Smooth muscle cell (in vitro differentiated cells): ENCODE data around the gene HDAC4. TPM values are rescaled to one million over a fixed set of nuclear protein-coding genes. Genes with fewer than 3 reads are reported as not detected.

Experiments used
- DNase-seq: peaks from one replicate; lab custom pipeline; 2025; ENCODE audit not compliant: unreplicated experiment; lab: John Stamatoyannopoulos, UW
- H2AFZ ChIP-seq: fragments of 200-600 bp; sonication (generic); 2 replicates; pipeline ENCODE4 v1.6.0; 2016; ENCODE audit warnings: antibody characterized with exemption, low read depth, mild to moderate bottlenecking
- H3F3A ChIP-seq: fragments of 200-600 bp; sonication (generic); 2 replicates; pipeline ENCODE4 v1.6.0; 2017; ENCODE audit warnings: antibody characterized with exemption, low read depth
- H3K27ac ChIP-seq: fragments of 200-600 bp; sonication (generic); 2 replicates; pipeline ENCODE4 v1.5.1; 2016; ENCODE audit warnings: low read depth, mild to moderate bottlenecking
- H3K27me3 ChIP-seq: fragments of 200-600 bp; sonication (generic); 2 replicates; pipeline ENCODE4 v1.6.1; 2016; ENCODE audit warnings: low read depth, mild to moderate bottlenecking
- H3K36me3 ChIP-seq: fragments of 200-600 bp; sonication (generic); 2 replicates; pipeline ENCODE4 v1.5.1; 2016; ENCODE audit warnings: low read depth
- H3K4me1 ChIP-seq: fragments of 200-600 bp; sonication (generic); 2 replicates; pipeline ENCODE4 v1.5.1; 2016; ENCODE audit warnings: low read depth
- H3K4me2 ChIP-seq: fragments of 200-600 bp; sonication (generic); 2 replicates; pipeline ENCODE4 v1.6.0; 2016; ENCODE audit warnings: mild to moderate bottlenecking
- H3K4me3 ChIP-seq: fragments of 200-600 bp; sonication (generic); 2 replicates; pipeline ENCODE4 v1.5.1; 2016; ENCODE audit warnings: mild to moderate bottlenecking
- H3K79me2 ChIP-seq: fragments of 200-600 bp; sonication (generic); 2 replicates; pipeline ENCODE4 v1.6.0; 2016; ENCODE audit warnings: low read depth, mild to moderate bottlenecking
- H3K9ac ChIP-seq: fragments of 200-600 bp; sonication (generic); 2 replicates; pipeline ENCODE4 v1.6.0; 2016; ENCODE audit warnings: low read depth
- H3K9me3 ChIP-seq: fragments of 200-600 bp; sonication (generic); replicated peaks from 2 replicates; pipeline ENCODE4 v1.5.1; 2016; ENCODE audit warnings: low read depth
- H4K20me1 ChIP-seq: fragments of 200-600 bp; sonication (generic); 2 replicates; pipeline ENCODE4 v1.6.0; 2016; ENCODE audit warnings: low read depth
- whole genome bisulfite sequencing: methylation state at CpG from one replicate; pipeline ENCODE4 v1.1.7; 2016; ENCODE audit warnings: low lambda C conversion rate; 5-methylcytosine and 5-hydroxymethylcytosine counted together
- polyA plus RNA-seq: library from polyadenylated mRNA; unstranded; fragments of >200 nt; fragmentation: Nextera tagmentation; extraction: Ambion mirVana; gene quantifications from 2 replicates; pipeline ENCODE4 v1.2.1, GENCODE V29; 2016
- total RNA-seq: library from RNA; depleted of rRNA; stranded (reverse); fragments of >200 nt; gene quantifications from 2 replicates; pipeline ENCODE4 v1.2.3, GENCODE V29; 2014
- TF ChIP-seq, protein P1 (sequence below): fragments of 200-600 bp; sonication (generic); IDR thresholded peaks from 2 replicates; pipeline ENCODE4 v1.5.1; 2017; ENCODE audit warnings: borderline replicate concordance, mild to moderate bottlenecking, antibody characterized with exemption; ENCODE audit not compliant: insufficient read depth, poor library complexity, severe bottlenecking

Gene HDAC4
- total and polyA plus RNA-seq, 2 experiments from 2014 or later: 6.2 to 35.7 TPM

DNA sequence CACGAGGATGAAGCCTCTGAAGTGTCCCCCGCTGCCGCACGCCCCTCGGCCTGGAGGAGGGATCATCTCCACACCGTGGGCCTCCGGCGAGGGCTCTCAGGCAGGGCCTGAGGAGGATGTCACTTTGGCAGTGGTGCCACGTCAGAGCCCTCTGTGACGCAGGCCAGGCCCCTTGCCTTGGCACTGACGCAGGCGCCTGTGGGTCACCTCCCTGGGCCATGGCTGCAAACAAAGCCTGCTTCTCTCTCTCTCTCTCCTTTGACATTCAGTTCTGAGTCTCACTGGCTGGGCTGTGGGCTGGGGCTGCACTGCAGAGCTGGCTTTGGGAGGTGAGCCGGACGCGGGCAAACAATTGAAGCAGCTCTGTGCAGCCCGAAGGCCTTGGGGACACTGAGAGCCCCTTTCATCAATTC is 279.2 kb downstream of the HDAC4 start:
- no peak overlapping the region for H3K27ac ChIP-seq
- no peak for DNase-seq
- no peaks in the 10 kb centered on the region for H3K36me3 ChIP-seq
- no peaks in the 10 kb centered on the region for H4K20me1 ChIP-seq
- H3F3A ChIP-seq: no peaks in the 10 kb centered on the region
- no peak overlapping the region for H3K4me2 ChIP-seq
- H3K4me1 ChIP-seq: no peaks in the 10 kb centered on the region
- no peaks in the 10 kb centered on the region for H3K79me2 ChIP-seq
- H3K4me3 ChIP-seq: no peak overlapping the region
- no peak overlapping the region for H2AFZ ChIP-seq
- WGBS: 90% methylated on average over 16 of the region's 16 CpGs
- no peaks in the 10 kb centered on the region for H3K9me3 ChIP-seq
- TF ChIP-seq, protein P1, sequence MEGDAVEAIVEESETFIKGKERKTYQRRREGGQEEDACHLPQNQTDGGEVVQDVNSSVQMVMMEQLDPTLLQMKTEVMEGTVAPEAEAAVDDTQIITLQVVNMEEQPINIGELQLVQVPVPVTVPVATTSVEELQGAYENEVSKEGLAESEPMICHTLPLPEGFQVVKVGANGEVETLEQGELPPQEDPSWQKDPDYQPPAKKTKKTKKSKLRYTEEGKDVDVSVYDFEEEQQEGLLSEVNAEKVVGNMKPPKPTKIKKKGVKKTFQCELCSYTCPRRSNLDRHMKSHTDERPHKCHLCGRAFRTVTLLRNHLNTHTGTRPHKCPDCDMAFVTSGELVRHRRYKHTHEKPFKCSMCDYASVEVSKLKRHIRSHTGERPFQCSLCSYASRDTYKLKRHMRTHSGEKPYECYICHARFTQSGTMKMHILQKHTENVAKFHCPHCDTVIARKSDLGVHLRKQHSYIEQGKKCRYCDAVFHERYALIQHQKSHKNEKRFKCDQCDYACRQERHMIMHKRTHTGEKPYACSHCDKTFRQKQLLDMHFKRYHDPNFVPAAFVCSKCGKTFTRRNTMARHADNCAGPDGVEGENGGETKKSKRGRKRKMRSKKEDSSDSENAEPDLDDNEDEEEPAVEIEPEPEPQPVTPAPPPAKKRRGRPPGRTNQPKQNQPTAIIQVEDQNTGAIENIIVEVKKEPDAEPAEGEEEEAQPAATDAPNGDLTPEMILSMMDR: no peak
- no peak overlapping the region for H3K9ac ChIP-seq
- no peaks in the 10 kb centered on the region for H3K27me3 ChIP-seq

DNA sequence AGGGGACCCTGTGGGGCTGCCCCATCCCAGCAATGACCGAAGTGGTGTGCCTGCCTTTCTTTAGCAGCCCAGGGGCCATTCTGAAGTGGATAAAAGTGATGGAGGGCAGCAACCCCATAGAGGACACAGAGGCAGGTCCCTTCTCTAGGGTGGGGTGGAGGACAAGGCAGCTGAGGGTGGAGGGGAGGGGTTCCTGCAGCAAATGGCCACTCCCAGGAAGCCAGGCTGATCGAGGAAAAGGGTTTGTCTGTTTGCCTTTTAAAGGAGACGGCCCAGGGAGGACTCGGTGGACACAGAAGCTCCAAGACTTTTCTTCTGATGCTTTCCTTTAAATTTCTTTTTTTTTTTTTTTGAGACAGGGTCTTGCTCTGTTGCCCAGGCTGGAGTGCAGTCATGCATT is 280.2 kb downstream of the HDAC4 start:
- Histone ChIP-seq H3K79me2 (no peaks in the 10 kb centered on the region), H3K9me3 (no peaks in the 10 kb centered on the region), H3K27me3 (no peaks in the 10 kb centered on the region), H3F3A (no peaks in the 10 kb centered on the region), H3K4me2 (no peak overlapping the region), H4K20me1 (no peaks in the 10 kb centered on the region), H3K4me1 (no peaks in the 10 kb centered on the region), H2AFZ (no peak overlapping the region), H3K4me3 (no peak overlapping the region), H3K9ac (no peak overlapping the region), H3K27ac (no peak overlapping the region), H3K36me3 (no peaks in the 10 kb centered on the region)
- 77% methylated on average over 3 of the region's 4 CpGs for WGBS
- TF ChIP-seq, protein P1: no peak
- DNase-seq: no peak

DNA sequence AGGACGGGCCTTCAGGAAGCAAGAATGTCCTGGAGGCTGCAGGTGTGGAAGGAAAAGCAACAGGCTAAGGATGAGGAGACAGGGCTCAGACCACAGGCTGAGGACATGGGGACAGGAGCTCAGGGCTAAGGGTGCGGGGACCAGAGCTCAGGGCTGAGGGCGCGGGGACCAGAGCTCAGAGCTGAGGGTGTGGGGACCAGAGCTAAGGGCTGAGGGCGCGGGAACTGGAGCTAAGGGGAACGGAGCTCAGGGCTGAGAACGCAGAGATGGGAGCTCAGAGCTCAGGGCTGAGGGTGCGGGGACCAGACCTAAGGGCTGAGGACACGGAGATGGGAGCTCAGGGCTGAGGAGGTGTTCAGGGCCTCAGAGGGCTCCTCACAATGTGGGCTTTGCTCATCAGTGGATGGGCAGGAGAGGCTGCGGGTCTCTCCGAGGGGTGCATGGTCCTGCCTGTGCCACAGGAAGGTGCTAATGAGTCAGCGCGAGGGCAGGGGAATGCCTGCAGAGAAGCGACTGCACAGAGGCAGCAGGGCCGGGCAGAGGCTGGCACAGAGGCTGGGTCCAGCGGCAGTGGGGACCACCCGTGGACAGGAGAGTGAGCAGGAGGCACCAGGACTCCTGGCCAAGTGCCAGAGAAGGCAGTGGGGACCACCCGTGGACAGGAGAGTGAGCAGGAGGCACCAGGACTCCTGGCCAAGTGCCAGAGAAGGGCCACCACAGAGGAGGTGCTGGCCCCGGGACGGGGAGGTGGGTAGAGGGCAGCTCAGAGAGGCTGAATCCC is 281.3 kb downstream of the HDAC4 start:
- no peak for DNase-seq
- WGBS: 92% methylated on average over 21 of the region's 21 CpGs
- Histone ChIP-seq H3K9me3 (no peaks in the 10 kb centered on the region), H3K4me2 (no peak overlapping the region), H3K27me3 (no peaks in the 10 kb centered on the region), H3K27ac (no peak overlapping the region), H3K4me3 (no peak overlapping the region), H3K79me2 (no peaks in the 10 kb centered on the region), H4K20me1 (no peaks in the 10 kb centered on the region), H2AFZ (no peak overlapping the region), H3F3A (no peaks in the 10 kb centered on the region), H3K9ac (no peak overlapping the region), H3K4me1 (no peaks in the 10 kb centered on the region), H3K36me3 (no peaks in the 10 kb centered on the region)
- TF ChIP-seq, protein P1: no peak

DNA sequence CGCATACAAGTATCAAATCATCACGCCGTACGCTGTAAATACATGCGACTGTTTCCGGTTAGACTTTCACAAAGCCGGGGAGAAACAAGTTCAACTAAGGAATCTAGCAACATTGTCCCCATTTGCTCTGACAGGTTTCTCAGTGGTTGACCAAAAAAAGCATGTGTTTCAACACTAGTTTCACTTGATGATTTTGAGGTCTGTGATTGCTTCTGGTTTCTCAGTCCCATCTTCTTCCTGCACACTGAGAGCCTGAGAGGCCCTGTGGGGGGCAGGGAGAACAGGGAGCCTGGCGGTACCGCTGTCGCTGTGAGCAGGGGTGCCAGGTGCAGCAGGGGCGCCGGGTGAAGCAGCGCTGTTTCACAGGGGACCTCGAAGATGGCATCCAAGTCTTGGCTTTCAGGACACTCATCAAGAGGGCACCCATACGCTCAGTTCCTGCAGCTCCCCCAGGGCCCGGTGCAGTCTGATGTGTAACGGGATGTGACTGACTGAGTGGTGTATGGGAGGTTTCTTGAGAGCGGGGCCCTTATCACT is 282.1 kb downstream of the HDAC4 start:
- no peaks in the 10 kb centered on the region for H3K9me3 ChIP-seq
- no peaks in the 10 kb centered on the region for H4K20me1 ChIP-seq
- no peak overlapping the region for H2AFZ ChIP-seq
- H3K4me2 ChIP-seq: no peak overlapping the region
- WGBS: 94% methylated on average over 18 of the region's 18 CpGs
- no peaks in the 10 kb centered on the region for H3F3A ChIP-seq
- H3K27ac ChIP-seq: no peak overlapping the region
- TF ChIP-seq, protein P1: no peak
- H3K27me3 ChIP-seq: no peaks in the 10 kb centered on the region
- no peak overlapping the region for H3K4me3 ChIP-seq
- no peak for DNase-seq
- H3K79me2 ChIP-seq: no peaks in the 10 kb centered on the region
- H3K4me1 ChIP-seq: no peaks in the 10 kb centered on the region
- no peak overlapping the region for H3K9ac ChIP-seq
- H3K36me3 ChIP-seq: no peaks in the 10 kb centered on the region
